Adrenal gland (tissue), 12 donors: ENCODE data around the gene REXO5. TPM values are rescaled to one million over a fixed set of nuclear protein-coding genes. Genes with fewer than 3 reads are reported as not detected.

Source experiments
- DNase-seq, 7 donors: peaks; one replicate each; pipeline ENCODE4 v3.0.0-alpha.2; 2019 to 2020
- H3K27ac ChIP-seq, 5 donors: fragments of 200-600 bp; sonication (generic) in 4 of 5; 1 replicate in 3 of 5; 2 replicates in 2 of 5; pipeline versions ENCODE4 v1.5.1 to v1.8.0; 2016 to 2020; ENCODE audit warnings: mild to moderate bottlenecking in 1 of 5
- H3K27me3 ChIP-seq: fragments of 200-600 bp; 2 replicates; pipeline ENCODE4 v1.8.0; 2021
- H3K36me3 ChIP-seq, 2 donors: fragments of 200-600 bp; replicated peaks in 1 of 2; 1 replicate in 1 of 2; 2 replicates in 1 of 2; pipeline versions ENCODE4 v1.5.1 to v1.8.0; 2018 to 2022
- H3K4me1 ChIP-seq, 2 donors: fragments of 200-600 bp; replicated peaks in 1 of 2; 1 replicate in 1 of 2; 2 replicates in 1 of 2; pipeline versions ENCODE4 v1.5.1 to v1.8.0; 2018 to 2021
- H3K4me3 ChIP-seq, 4 donors: fragments of 200-600 bp; sonication (generic) in 3 of 4; one replicate each; pipeline ENCODE4 v1.5.1; 2016 to 2018
- H3K9me3 ChIP-seq, 3 donors: fragments of 200-600 bp; sonication (generic) in 1 of 3; replicated peaks in 1 of 3; 1 replicate in 2 of 3; 2 replicates in 1 of 3; pipeline versions ENCODE4 v1.5.1 to v1.8.0; 2016 to 2021
- CTCF ChIP-seq, 6 experiments: fragments of 450-650 bp in 4 of 6; fragments of 200-600 bp in 2 of 6; sonication (generic) in 1 of 6; IDR thresholded peaks; 1 replicate in 5 of 6; 2 replicates in 1 of 6; pipeline versions ENCODE4 v1.5.1 to v1.8.0; 2016 to 2021; ENCODE audit warnings: antibody characterized with exemption in 6 of 6, mild to moderate bottlenecking in 2 of 6, moderate library complexity in 1 of 6
- POLR2A ChIP-seq, 2 donors: fragments of 450-650 bp; IDR thresholded peaks; one replicate each; pipeline ENCODE4 v1.6.1; 2017; ENCODE audit warnings: antibody characterized with exemption in 2 of 2, mild to moderate bottlenecking in 2 of 2, moderate library complexity in 1 of 2
- WGBS, 4 donors: extraction: QIAGEN DNeasy Blood & Tissue Kit in 2 of 4; methylation state at CpG; one replicate each; pipeline versions ENCODE4 v1.1.5 to v1.1.7; 2013 to 2017; 5-methylcytosine and 5-hydroxymethylcytosine counted together
- intact Hi-C, 2 donors: fragments of 100-400 bp; cut with DNase I; formaldehyde crosslinking; loops; one replicate each; pipeline versions ENCODE4 v1.14.1 to v1.15.0; 2022 to 2023
- polyA plus RNA-seq, 3 donors: library from polyadenylated mRNA; stranded (reverse); fragments of 200-250 nt in 2 of 3; fragments of 350-450 nt in 1 of 3; fragmentation: Illumina TruSeq in 1 of 3; extraction: RNeasy Lipid Tissue Mini Kit (QIAGEN cat#74804) in 1 of 3; gene quantifications; one replicate each; pipeline ENCODE4 v1.2.3, GENCODE V29; 2013 to 2014
- total RNA-seq, 9 donors: library from RNA; depleted of rRNA in 4 of 9; stranded (reverse); fragments of >200 nt in 4 of 9; fragments of 120-200 nt in 1 of 9; fragmentation: NEBNext Ultra II Directional in 1 of 9; extraction: Animal tissue kit (Norgen Biotek cat#: 25700) in 1 of 9; gene quantifications; one replicate each; pipeline versions ENCODE4 v1.1.0 to v1.2.4, GENCODE V29; 2013 to 2023
- donor health status: healthy with polysubstance abuse.
- donor health status: Bipolar disorder and iron deficiency.
- donor health status: DM: yes; HTN: yes; CAD: no.
- donor health status: DM: no; HTN: no; CAD: no.
- donor health status: DM: no; HTN: no; CAD: no.
- donor health status: DM: yes; HTN: yes; CAD: no.

The REXO5 gene
- total and polyA plus RNA-seq, 12 donors: 0.78 to 10.1 (median 3.5) TPM

GRCh38 chr16:20784204-20784603 is 22.1 kb upstream of the REXO5 start:
- no peak overlapping the region for H3K4me3 ChIP-seq
- no peaks in the 10 kb centered on the region for H3K9me3 ChIP-seq
- DNase-seq: no peak
- no peaks in the 10 kb centered on the region for H3K4me1 ChIP-seq
- H3K36me3 ChIP-seq: no peaks in the 10 kb centered on the region
- H3K27me3 ChIP-seq: no peaks in the 10 kb centered on the region
- no peak overlapping the region for H3K27ac ChIP-seq
- TF ChIP-seq CTCF (IDR thresholded peaks at IDR 0.05): no peak
- no peak for TF ChIP-seq POLR2A (IDR thresholded peaks at IDR 0.05)
- intact Hi-C loops: no loop called here

GRCh38 chr16:20789130-20789529 is 17.2 kb upstream of the REXO5 start:
- Histone ChIP-seq H3K4me3 (no peak overlapping the region), H3K4me1 (no peaks in the 10 kb centered on the region), H3K27ac (no peak overlapping the region), H3K27me3 (no peaks in the 10 kb centered on the region), H3K9me3 (no peaks in the 10 kb centered on the region), H3K36me3 (no peaks in the 10 kb centered on the region)
- intact Hi-C loops: no loop called here
- no peak for DNase-seq
- TF ChIP-seq POLR2A (IDR thresholded peaks at IDR 0.05) (no peak), CTCF (IDR thresholded peaks at IDR 0.05) (no peak)

GRCh38 chr16:20791923-20792612 is 14.3 kb upstream of the REXO5 start:
- WGBS, 4 donors: 88 to 93% (median 90%) methylated on average over 5 of the region's 5 CpGs
- intact Hi-C loops: no loop called here
- H3K27me3 ChIP-seq: no peaks in the 10 kb centered on the region

GRCh38 chr16:20798364-20798763 is 8.0 kb upstream of the REXO5 start:
- H3K27ac ChIP-seq: no peak overlapping the region
- no peak for TF ChIP-seq CTCF (IDR thresholded peaks at IDR 0.05)
- no peak for TF ChIP-seq POLR2A (IDR thresholded peaks at IDR 0.05)
- WGBS, 4 donors: 50 to 77% (median 57%) methylated on average over 2 of the region's 2 CpGs
- intact Hi-C loops: no loop called here
- DNase-seq: no peak
- no peak overlapping the region for H3K4me3 ChIP-seq
- peaks cover 0 to 12% of the 10 kb centered on the region in 2 donors for H3K4me1 ChIP-seq
- no peaks in the 10 kb centered on the region for H3K27me3 ChIP-seq
- H3K36me3 ChIP-seq: peaks cover 0 to 23% of the 10 kb centered on the region in 2 donors
- H3K9me3 ChIP-seq: no peaks in the 10 kb centered on the region

More at GRCh38 chr16:20791923-20792612, 14.3 kb upstream of the REXO5 start:
- no peak for DNase-seq
- TF ChIP-seq POLR2A (IDR thresholded peaks at IDR 0.05) (no peak), CTCF (IDR thresholded peaks at IDR 0.05) (no peak)
- Histone ChIP-seq H3K9me3 (no peaks in the 10 kb centered on the region), H3K4me3 (no peak overlapping the region), H3K27ac (no peak overlapping the region), H3K36me3 (no peaks in the 10 kb centered on the region), H3K4me1 (no peaks in the 10 kb centered on the region)
